H1 (cell line): ENCODE data around the gene NDUFA11. TPM values are rescaled to one million over a fixed set of nuclear protein-coding genes. Genes with fewer than 3 reads are reported as not detected.

Experiments used
- CTCF ChIA-PET: fragments of 300-600 bp; sonication (Branson Sonifier 250); formaldehyde crosslinking; loops from one replicate; lab custom pipeline; 2021; ENCODE audit not compliant: partially characterized antibody; lab: Charles Lee
- POLR2A ChIA-PET: fragments of 300-600 bp; sonication (Branson Sonifier 250); formaldehyde crosslinking; loops from one replicate; lab custom pipeline; 2021; ENCODE audit warnings: inconsistent platforms; ENCODE audit not compliant: partially characterized antibody; lab: Charles Lee
- DNase-seq, 2 experiments: peaks; one replicate each; pipeline versions ENCODE4 v3.0.0 to v3.0.0-alpha.2; 2010 to 2022; ENCODE audit warnings: low spot score in 2 of 2, low read depth in 1 of 2, mixed read lengths in 1 of 2
- FAIRE-seq: peaks from 2 replicates; lab custom pipeline; 2011; peaks lifted over from hg19 to GRCh38; lab: Jason Lieb, UNC
- H2AFZ ChIP-seq: 2 replicates; pipeline ENCODE4 v1.8.1; 2012; ENCODE audit warnings: low read length, inconsistent platforms
- H2AK5ac ChIP-seq: 2 replicates; pipeline ENCODE4 v1.6.1; 2013; ENCODE audit warnings: low read depth, low read length
- H2BK120ac ChIP-seq: replicated peaks from 2 replicates; pipeline ENCODE3; 2013; ENCODE audit warnings: low read depth, low read length, inconsistent platforms
- H2BK12ac ChIP-seq: 2 replicates; pipeline ENCODE4 v1.6.1; 2013; ENCODE audit warnings: low read depth, low read length
- H2BK15ac ChIP-seq: 2 replicates; pipeline ENCODE4 v1.6.1; 2013; ENCODE audit warnings: low read length
- H2BK20ac ChIP-seq: 2 replicates; pipeline ENCODE4 v1.6.1; 2013; ENCODE audit warnings: low read length
- H2BK5ac ChIP-seq: 2 replicates; pipeline ENCODE4 v1.6.1; 2013; ENCODE audit warnings: low read depth, low read length
- H3K14ac ChIP-seq: 2 replicates; pipeline ENCODE4 v1.6.1; 2013; ENCODE audit warnings: inconsistent platforms; ENCODE audit not compliant: insufficient read length
- H3K18ac ChIP-seq: 2 replicates; pipeline ENCODE4 v1.6.1; 2013; ENCODE audit warnings: low read length; ENCODE audit errors: extremely low read depth
- H3K23ac ChIP-seq: 2 replicates; pipeline ENCODE4 v1.6.1; 2013; ENCODE audit warnings: inconsistent platforms; ENCODE audit not compliant: insufficient read length
- H3K23me2 ChIP-seq: 2 replicates; pipeline ENCODE4 v1.6.1; 2013; ENCODE audit warnings: low read depth, low read length
- H3K27ac ChIP-seq: 2 replicates; pipeline ENCODE4 v1.6.1; 2011; ENCODE audit warnings: low read depth, low read length, inconsistent platforms
- H3K27me3 ChIP-seq, 4 experiments: replicated peaks in 1 of 4; 1 replicate in 1 of 4; 2 replicates in 3 of 4; pipeline versions ENCODE4 v1.6.1 to v1.8.1; 2011 to 2013; ENCODE audit warnings: low read length in 3 of 4, mild to moderate bottlenecking in 3 of 4, inconsistent platforms in 2 of 4, mixed read lengths in 2 of 4, moderate library complexity in 1 of 4; ENCODE audit not compliant: control insufficient read depth in 3 of 4, insufficient read depth in 3 of 4; ENCODE audit errors: extremely low read depth in 1 of 4
- H3K36me3 ChIP-seq, 4 experiments: 2 replicates each; pipeline versions ENCODE4 v1.6.1 to v1.8.1; 2011 to 2013; ENCODE audit warnings: mild to moderate bottlenecking in 4 of 4, low read length in 3 of 4, moderate library complexity in 2 of 4, control low read depth in 1 of 4, inconsistent platforms in 1 of 4; ENCODE audit not compliant: insufficient read depth in 4 of 4, control insufficient read depth in 2 of 4
- H3K4ac ChIP-seq: replicated peaks from 2 replicates; pipeline ENCODE3; 2013; ENCODE audit warnings: low read length, low read depth, mixed read lengths, inconsistent platforms; ENCODE audit not compliant: insufficient read length
- H3K4me1 ChIP-seq, 4 experiments: replicated peaks in 1 of 4; 1 replicate in 1 of 4; 2 replicates in 3 of 4; pipeline versions ENCODE4 v1.6.1 to v1.8.1; 2011 to 2013; ENCODE audit warnings: low read length in 3 of 4, inconsistent platforms in 2 of 4, mixed read lengths in 1 of 4; ENCODE audit not compliant: insufficient read depth in 4 of 4, control insufficient read depth in 3 of 4
- H3K4me2 ChIP-seq, 2 experiments: 2 replicates each; pipeline versions ENCODE4 v1.6.1 to v1.8.1; 2011 to 2013; ENCODE audit warnings: low read depth in 2 of 2, low read length in 2 of 2, control low read depth in 1 of 2, inconsistent platforms in 1 of 2, mild to moderate bottlenecking in 1 of 2; ENCODE audit not compliant: insufficient read depth in 1 of 2
- H3K4me3 ChIP-seq, 4 experiments: fragments of 200-600, 300-600 bp in 1 of 4; sonication (generic), shearing (Covaris generic), sonication (Bioruptor Twin) in 1 of 4; 2 replicates each; pipeline versions ENCODE4 v1.5.1 to v1.8.1; 2011 to 2016; ENCODE audit warnings: low read length in 4 of 4, low read depth in 3 of 4, control low read depth in 2 of 4, inconsistent platforms in 2 of 4, mild to moderate bottlenecking in 2 of 4, mixed read lengths in 1 of 4, moderate library complexity in 1 of 4; ENCODE audit not compliant: insufficient read depth in 2 of 4; ENCODE audit errors: extremely low read depth in 1 of 4
- H3K56ac ChIP-seq: replicated peaks from 2 replicates; pipeline ENCODE3; 2013; ENCODE audit warnings: low read depth, mild to moderate bottlenecking, mixed read lengths, low read length, inconsistent platforms; ENCODE audit not compliant: insufficient read length
- H3K79me1 ChIP-seq: 2 replicates; pipeline ENCODE4 v1.6.1; 2013; ENCODE audit warnings: low read depth, low read length, control low read depth
- H3K79me2 ChIP-seq, 2 experiments: 2 replicates each; pipeline versions ENCODE4 v1.6.1 to v1.8.1; 2012 to 2013; ENCODE audit warnings: low read length in 2 of 2, mild to moderate bottlenecking in 2 of 2, inconsistent platforms in 1 of 2; ENCODE audit not compliant: insufficient read depth in 2 of 2, control insufficient read depth in 1 of 2
- H3K9ac ChIP-seq, 4 experiments: replicated peaks in 1 of 4; 1 replicate in 1 of 4; 2 replicates in 3 of 4; pipeline versions ENCODE4 v1.6.1 to v1.8.1; 2011 to 2013; ENCODE audit warnings: low read depth in 3 of 4, low read length in 3 of 4, control low read depth in 2 of 4, mild to moderate bottlenecking in 2 of 4, moderate library complexity in 2 of 4, inconsistent platforms in 1 of 4; ENCODE audit errors: extremely low read depth in 1 of 4
- H3K9me3 ChIP-seq, 2 experiments: 2 replicates each; pipeline versions ENCODE4 v1.6.1 to v1.8.1; 2012 to 2013; ENCODE audit warnings: mild to moderate bottlenecking in 2 of 2, moderate library complexity in 2 of 2, control low read depth in 1 of 2, inconsistent platforms in 1 of 2, low read depth in 1 of 2, low read length in 1 of 2, mixed read lengths in 1 of 2; ENCODE audit not compliant: insufficient read depth in 2 of 2
- H4K20me1 ChIP-seq, 2 experiments: replicated peaks in 1 of 2; 2 replicates each; pipeline versions ENCODE3 to v1.8.1; 2011 to 2013; ENCODE audit warnings: inconsistent platforms in 2 of 2, low read length in 2 of 2, mild to moderate bottlenecking in 1 of 2; ENCODE audit not compliant: insufficient read depth in 2 of 2, control insufficient read depth in 1 of 2
- H4K5ac ChIP-seq: 2 replicates; pipeline ENCODE4 v1.6.1; 2013; ENCODE audit warnings: low read length, low read depth, mixed read lengths, inconsistent platforms; ENCODE audit not compliant: insufficient read length
- H4K8ac ChIP-seq: 2 replicates; pipeline ENCODE4 v1.8.0; 2013; ENCODE audit warnings: mild to moderate bottlenecking, moderate library complexity, low read length, inconsistent platforms; ENCODE audit not compliant: insufficient read depth; ENCODE audit errors: extremely low read depth
- H4K91ac ChIP-seq: replicated peaks from 2 replicates; pipeline ENCODE3; 2013; ENCODE audit warnings: low read length, mixed read lengths, inconsistent platforms; ENCODE audit not compliant: insufficient read length
- BACH1 ChIP-seq: IDR thresholded peaks from 2 replicates; pipeline ENCODE4 v1.6.1; 2012; ENCODE audit warnings: low read length, improper control_type of control experiment
- BRCA1 ChIP-seq: IDR thresholded peaks from 2 replicates; pipeline ENCODE4 v1.6.1; 2012; ENCODE audit warnings: low read depth, low read length, improper control_type of control experiment
- CBX8 ChIP-seq: fragments of 300-800, 300-1000 bp; sonication (generic); IDR thresholded peaks from 2 replicates; pipeline ENCODE4 v1.7.1; 2016; ENCODE audit warnings: low read depth, low read length, borderline replicate concordance
- CTCF ChIP-seq, 3 experiments: IDR thresholded peaks; 1 replicate in 2 of 3; 2 replicates in 1 of 3; pipeline versions ENCODE4 v1.5.1 to v1.6.1; 2011; ENCODE audit warnings: low read length in 3 of 3, mild to moderate bottlenecking in 3 of 3, inconsistent platforms in 2 of 3, low read depth in 1 of 3, moderate library complexity in 1 of 3; ENCODE audit not compliant: insufficient read depth in 1 of 3; ENCODE audit errors: control extremely low read depth in 1 of 3
- HDAC2 ChIP-seq, 2 experiments: fragments of 300-600 bp in 1 of 2; sonication (generic) in 1 of 2; IDR thresholded peaks; 2 replicates each; pipeline ENCODE4 v1.6.1; 2011 to 2012; ENCODE audit warnings: low read depth in 2 of 2, low read length in 2 of 2, mild to moderate bottlenecking in 2 of 2, moderate library complexity in 2 of 2, borderline replicate concordance in 1 of 2, inconsistent platforms in 1 of 2
- NANOG ChIP-seq: IDR thresholded peaks from 2 replicates; pipeline ENCODE4 v1.6.1; 2011; ENCODE audit warnings: low read length, low read depth, mild to moderate bottlenecking, inconsistent platforms; ENCODE audit not compliant: insufficient read depth, poor library complexity, severe bottlenecking
- PHF8 ChIP-seq: fragments of 200-600 bp; sonication (generic); conservative IDR thresholded peaks from 2 replicates; pipeline ENCODE4 v1.7.1; 2012; ENCODE audit warnings: low read depth, mild to moderate bottlenecking, inconsistent platforms, low read length, moderate library complexity
- POLR2A ChIP-seq, 2 experiments: IDR thresholded peaks; 1 replicate in 1 of 2; 2 replicates in 1 of 2; pipeline ENCODE4 v1.6.1; 2011; ENCODE audit warnings: low read depth in 2 of 2, low read length in 2 of 2, mild to moderate bottlenecking in 2 of 2; ENCODE audit errors: control extremely low read depth in 1 of 2
- POU5F1 ChIP-seq: IDR thresholded peaks from 2 replicates; pipeline ENCODE4 v1.6.1; 2011; ENCODE audit warnings: low read depth, mild to moderate bottlenecking, low read length, moderate library complexity
- WGBS, 2 experiments: shearing (Covaris generic) in 1 of 2; methylation state at CpG; one replicate each; pipeline versions ENCODE4 v1.1.6 to v1.1.7; 2013 to 2015; ENCODE audit warnings: low lambda C conversion rate in 2 of 2, mixed read lengths in 2 of 2, inconsistent platforms in 1 of 2, low coverage in 1 of 2, missing lambda C conversion rate in 1 of 2; ENCODE audit not compliant: insufficient replicate concordance in 2 of 2, insufficient coverage in 1 of 2, insufficient read length in 1 of 2; ENCODE audit errors: extremely low coverage in 1 of 2, missing lambda C conversion rate in 1 of 2; 5-methylcytosine and 5-hydroxymethylcytosine counted together
- polyA plus RNA-seq, 7 experiments: library from polyadenylated mRNA; depleted of rRNA in 3 of 7; stranded (reverse) in 5 of 7; unstranded in 2 of 7; fragments of >200 nt in 5 of 7; fragments of 200-250 nt in 2 of 7; gene quantifications; 1 replicate in 5 of 7; 2 replicates in 1 of 7; 4 replicates in 1 of 7; pipeline versions ENCODE4 v1.2.1 to v1.2.3, GENCODE V29; 2011 to 2013; ENCODE audit warnings: missing spikeins in 2 of 7, mixed read lengths in 2 of 7
- total RNA-seq: library from RNA; stranded (reverse); fragmentation: NEBNext Ultra II Directional; extraction: Animal tissue kit (Norgen Biotek cat#: 25700); gene quantifications from 2 replicates; pipeline ENCODE4 v1.2.1, GENCODE V29; 2021

The NDUFA11 gene
- total and polyA plus RNA-seq, 2 of the 8 experiments (the other 6 are each of a cell fraction or from before 2014, with no cell fraction given) = 205 to 1,037 TPM

GRCh38 chr19:5894704-5895349 lies 8.8 kb downstream of the NDUFA11 start:
- Histone ChIP-seq H3K56ac (no peak overlapping the region), H2BK20ac (no peak overlapping the region), H2BK5ac (no peak overlapping the region), H4K91ac (no peak overlapping the region), H3K4me3 (no peak overlapping the region), H3K4me2 (no peak overlapping the region), H3K79me2 (peaks cover 0 to 7% of the 10 kb centered on the region in 2 experiments; a peak in 1 of 4 replicates), H2AFZ (no peak overlapping the region), H3K4ac (no peak overlapping the region), H2BK15ac (no peak overlapping the region), H3K36me3 (peaks cover 0 to 16% (median 8%) of the 10 kb centered on the region in 4 experiments; a peak in 5 of 8 replicates), H3K27me3 (peaks cover 0 to 1% (median 0%) of the 10 kb centered on the region in 4 experiments; a peak in 3 of 7 replicates), H3K79me1 (peaks cover 2% of the 10 kb centered on the region; the same call in 1 of the 2 replicates), H3K14ac (no peak overlapping the region), H2BK120ac (no peak overlapping the region), H4K20me1 (peaks cover 5 to 19% of the 10 kb centered on the region in 2 experiments), H3K9me3 (no peaks in the 10 kb centered on the region), H3K23me2 (no peaks in the 10 kb centered on the region), H3K23ac (no peak overlapping the region), H3K27ac (no peak overlapping the region), H2AK5ac (no peak overlapping the region), H3K9ac (no peak overlapping the region), H3K18ac (no peak overlapping the region), H3K4me1 (peaks cover 0 to 11% (median 4%) of the 10 kb centered on the region in 4 experiments; a peak in 5 of 7 replicates), H4K8ac (no peak overlapping the region), H2BK12ac (no peak overlapping the region), H4K5ac (no peak overlapping the region)
- FAIRE-seq (no peak), DNase-seq (no peak)
- ChIA-PET POLR2A (interaction anchor here (1.2 to 3.7 kb wide), 2 partner anchors 9 to 66 kb away, joined by 6 to 20 read pairs; partner anchors contain the start of genes NDUFA11 and VMAC), CTCF (interaction anchor here (0.6 to 1.7 kb wide), 4 partner anchors 87 to 1808 kb away, joined by 3 to 4 read pairs (median 4); no protein-coding TSS in a partner anchor)
- WGBS, 2 experiments = 93% methylated on average over 23 of the region's 28 CpGs; no CpG with 5 or more reads in 1 of the 2 experiments
- TF ChIP-seq BRCA1 (no peak), NANOG (no peak), CTCF (IDR thresholded peaks at IDR 0.05; ENCODE audit: control extremely low read depth in 1 of 3, insufficient read depth in 1 of 3, low read depth in 1 of 3, low read length in 3 of 3) (no peak), PHF8 (no peak), POLR2A (IDR thresholded peaks at IDR 0.05; ENCODE audit: control extremely low read depth in 1 of 2, low read depth in 2 of 2, low read length in 2 of 2) (no peak), BACH1 (no peak), CBX8 (no peak), HDAC2 (IDR thresholded peaks at IDR 0.05; ENCODE audit: borderline replicate concordance in 1 of 2, low read depth in 2 of 2, low read length in 2 of 2) (no peak), POU5F1 (no peak)
